Skeletal muscle tissue (tissue), 4 donors: ENCODE results near the gene DICER1. TPM values are rescaled to one million over a fixed set of nuclear protein-coding genes. Genes with fewer than 3 reads are reported as not detected.

Source experiments
- H3K27ac ChIP-seq: one replicate; pipeline ENCODE4 v1.7.0; 2013; ENCODE audit warnings: mild to moderate bottlenecking, low read depth, low read length, inconsistent platforms
- H3K27me3 ChIP-seq, 3 donors: one replicate each; pipeline ENCODE4 v1.7.0; 2013; ENCODE audit warnings: low read length in 3 of 3; ENCODE audit not compliant: control insufficient read depth in 3 of 3, insufficient read depth in 3 of 3
- H3K36me3 ChIP-seq, 3 donors: one replicate each; pipeline ENCODE4 v1.7.0; 2013; ENCODE audit warnings: low read length in 3 of 3; ENCODE audit not compliant: control insufficient read depth in 3 of 3, insufficient read depth in 3 of 3
- H3K4me1 ChIP-seq, 3 donors: one replicate each; pipeline ENCODE4 v1.7.0; 2013; ENCODE audit warnings: low read length in 3 of 3, mild to moderate bottlenecking in 3 of 3; ENCODE audit not compliant: control insufficient read depth in 3 of 3, insufficient read depth in 3 of 3
- H3K4me3 ChIP-seq, 3 donors: one replicate each; pipeline ENCODE4 v1.7.0; 2013; ENCODE audit warnings: low read length in 3 of 3
- H3K9ac ChIP-seq, 3 donors: one replicate each; pipeline ENCODE4 v1.7.0; 2013; ENCODE audit warnings: low read length in 3 of 3, mild to moderate bottlenecking in 3 of 3, moderate library complexity in 2 of 3, low read depth in 1 of 3
- H3K9me3 ChIP-seq, 3 donors: one replicate each; pipeline ENCODE4 v1.7.0; 2013; ENCODE audit warnings: low read length in 3 of 3; ENCODE audit not compliant: control insufficient read depth in 3 of 3
- total RNA-seq: library from RNA; depleted of rRNA; stranded (reverse); fragments of >200 nt; gene quantifications from one replicate; pipeline ENCODE4 v1.2.3, GENCODE V29; 2014
- donor health status: Osteomylitis.

The DICER1 gene
- total RNA-seq, 1 donor from 2014 or later = 107 TPM

GRCh38 chr14:95058491-95058890 is 98.8 kb downstream of the DICER1 start:
- Histone ChIP-seq H3K27me3 (peaks cover 0 to 2% (median 0%) of the 10 kb centered on the region in 3 donors), H3K9ac (no peak overlapping the region), H3K4me3 (no peak overlapping the region), H3K4me1 (no peaks in the 10 kb centered on the region), H3K9me3 (no peaks in the 10 kb centered on the region), H3K27ac (no peak overlapping the region), H3K36me3 (no peaks in the 10 kb centered on the region)

- Histone ChIP-seq H3K9me3 (no peaks in the 10 kb centered on the region), H3K27ac (no peak overlapping the region), H3K4me3 (no peak overlapping the region), H3K4me1 (no peaks in the 10 kb centered on the region), H3K36me3 (no peaks in the 10 kb centered on the region), H3K9ac (no peak overlapping the region), H3K27me3 (no peaks in the 10 kb centered on the region)
These were observed 99.5 kb downstream of the DICER1 start for GRCh38 chr14:95057851-95058250.

- Histone ChIP-seq H3K4me1 (no peaks in the 10 kb centered on the region), H3K9ac (no peak overlapping the region), H3K27ac (no peak overlapping the region), H3K9me3 (no peaks in the 10 kb centered on the region), H3K4me3 (no peak overlapping the region), H3K27me3 (peaks cover 0 to 2% (median 0%) of the 10 kb centered on the region in 3 donors), H3K36me3 (no peaks in the 10 kb centered on the region)
These were observed 100.2 kb downstream of the DICER1 start for GRCh38 chr14:95057147-95057546.

GRCh38 chr14:95056476-95056875 is 100.9 kb downstream of the DICER1 start:
- Histone ChIP-seq H3K4me3 (no peak overlapping the region), H3K4me1 (no peaks in the 10 kb centered on the region), H3K27ac (no peak overlapping the region), H3K9ac (no peak overlapping the region), H3K9me3 (no peaks in the 10 kb centered on the region), H3K27me3 (peaks cover 0 to 2% (median 0%) of the 10 kb centered on the region in 3 donors), H3K36me3 (no peaks in the 10 kb centered on the region)

- Histone ChIP-seq H3K27me3 (peaks cover 0 to 2% (median 0%) of the 10 kb centered on the region in 3 donors), H3K27ac (no peak overlapping the region), H3K9ac (no peak overlapping the region), H3K4me3 (no peak overlapping the region), H3K36me3 (no peaks in the 10 kb centered on the region), H3K9me3 (no peaks in the 10 kb centered on the region), H3K4me1 (no peaks in the 10 kb centered on the region)
These were observed 102.0 kb downstream of the DICER1 start for GRCh38 chr14:95055318-95055717.

- H3K4me1 ChIP-seq = no peaks in the 10 kb centered on the region
- no peak overlapping the region for H3K9ac ChIP-seq
- peaks cover 0 to 2% (median 0%) of the 10 kb centered on the region in 3 donors for H3K27me3 ChIP-seq
- H3K4me3 ChIP-seq = no peak overlapping the region
- no peak overlapping the region for H3K27ac ChIP-seq
- H3K9me3 ChIP-seq = no peaks in the 10 kb centered on the region
- H3K36me3 ChIP-seq = no peaks in the 10 kb centered on the region
These were observed 102.7 kb downstream of the DICER1 start for GRCh38 chr14:95054346-95055280.

- no peak overlapping the region for H3K27ac ChIP-seq
- H3K4me3 ChIP-seq = no peak overlapping the region
- no peaks in the 10 kb centered on the region for H3K9me3 ChIP-seq
- H3K9ac ChIP-seq = no peak overlapping the region
- H3K4me1 ChIP-seq = peaks cover 0 to 3% (median 2%) of the 10 kb centered on the region in 3 donors
- no peaks in the 10 kb centered on the region for H3K36me3 ChIP-seq
- peaks cover 0 to 2% (median 0%) of the 10 kb centered on the region in 3 donors for H3K27me3 ChIP-seq
These were observed 105.2 kb downstream of the DICER1 start for GRCh38 chr14:95052016-95052585.

GRCh38 chr14:95049952-95050351 is 107.4 kb downstream of the DICER1 start:
- peaks cover 0 to 9% (median 3%) of the 10 kb centered on the region in 3 donors for H3K4me1 ChIP-seq
- H3K9ac ChIP-seq = no peak overlapping the region
- no peak overlapping the region for H3K27ac ChIP-seq
- H3K4me3 ChIP-seq = no peak overlapping the region
- H3K9me3 ChIP-seq = no peaks in the 10 kb centered on the region
- H3K27me3 ChIP-seq = peaks cover 0 to 5% (median 0%) of the 10 kb centered on the region in 3 donors
- H3K36me3 ChIP-seq = no peaks in the 10 kb centered on the region

GRCh38 chr14:95048771-95049312 is 108.5 kb downstream of the DICER1 start:
- H3K4me3 ChIP-seq = no peak overlapping the region
- no peaks in the 10 kb centered on the region for H3K36me3 ChIP-seq
- no peak overlapping the region for H3K9ac ChIP-seq
- H3K9me3 ChIP-seq = no peaks in the 10 kb centered on the region
- peaks cover 0 to 5% (median 0%) of the 10 kb centered on the region in 3 donors for H3K27me3 ChIP-seq
- peaks cover 0 to 9% (median 3%) of the 10 kb centered on the region in 3 donors for H3K4me1 ChIP-seq
- H3K27ac ChIP-seq = no peak overlapping the region

GRCh38 chr14:95047754-95048153 is 109.6 kb downstream of the DICER1 start:
- Histone ChIP-seq H3K9me3 (no peaks in the 10 kb centered on the region), H3K4me1 (peaks cover 0 to 9% (median 3%) of the 10 kb centered on the region in 3 donors), H3K27ac (no peak overlapping the region), H3K4me3 (no peak overlapping the region), H3K9ac (no peak overlapping the region), H3K27me3 (peaks cover 0 to 5% (median 0%) of the 10 kb centered on the region in 3 donors), H3K36me3 (no peaks in the 10 kb centered on the region)
